DLD1 (cell line): ENCODE data around the gene GPX5.
"Not testable (repeated sequence)": the region's sequence is repeated elsewhere in the genome, so short reads cannot be mapped to it uniquely, and the experiment has no call there.

ENCODE experiments used
- in situ Hi-C: cut with HindIII; loops from 2 replicates; pipeline ENCODE4 v1.10.0; 2017; ENCODE audit warnings: low sequenced_read_pairs

Gene GPX5

DNA sequence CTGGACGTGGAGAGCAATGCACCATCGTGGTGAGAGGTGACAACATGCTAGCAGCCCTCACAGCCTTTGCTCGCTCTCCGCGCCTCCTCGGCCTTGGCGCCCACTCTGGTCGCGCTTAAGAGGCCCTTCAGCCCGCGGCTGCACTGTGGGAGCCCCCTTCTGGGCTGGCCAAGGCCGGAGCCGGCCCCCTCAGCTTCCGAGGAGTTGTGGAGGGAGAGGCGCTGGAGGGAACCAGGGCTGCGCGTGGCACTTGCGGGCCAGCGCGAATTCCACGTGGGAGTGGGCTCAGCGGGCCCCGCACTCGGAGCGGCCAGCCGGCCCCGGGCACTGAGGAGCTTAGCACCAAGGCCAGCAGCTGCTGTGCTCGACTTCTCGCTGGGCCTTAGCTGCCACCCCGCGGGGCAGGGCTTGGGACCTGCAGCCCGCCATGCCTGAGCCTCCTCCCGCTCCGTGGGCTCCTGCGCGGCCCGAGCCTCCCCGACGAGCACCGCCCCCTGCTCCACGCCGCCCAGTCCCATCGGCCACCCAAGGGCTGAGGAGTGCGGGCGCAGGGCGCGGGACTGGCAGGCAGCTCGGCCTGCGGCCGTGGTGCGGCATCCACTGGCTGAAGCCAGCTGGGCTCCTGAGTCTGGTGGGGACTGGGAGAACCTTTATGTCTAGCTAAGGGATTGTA is 13.9 kb upstream of the GPX5 start:
- in situ Hi-C loops, result no loop called here

DNA sequence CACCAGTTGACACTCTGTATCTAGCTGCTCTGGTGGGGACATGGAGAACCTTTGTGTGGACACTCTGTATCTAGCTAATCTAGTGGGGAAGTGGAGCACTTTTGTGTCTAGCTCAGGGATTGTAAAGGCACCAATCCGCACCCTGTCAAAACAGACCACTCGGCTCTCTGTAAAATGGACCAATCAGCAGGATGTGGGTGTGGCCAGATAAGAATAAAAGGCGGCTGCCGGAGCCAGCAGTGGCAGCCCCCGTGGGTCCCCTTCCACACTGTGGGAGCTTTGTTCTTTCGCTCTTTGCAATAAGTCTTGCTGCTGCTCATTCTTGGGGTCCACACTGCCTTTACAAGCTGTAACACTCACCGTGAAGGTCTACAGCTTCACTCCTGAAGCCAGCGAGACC is 13.3 kb upstream of the GPX5 start:
- in situ Hi-C loops, result not testable (repeated sequence)

DNA sequence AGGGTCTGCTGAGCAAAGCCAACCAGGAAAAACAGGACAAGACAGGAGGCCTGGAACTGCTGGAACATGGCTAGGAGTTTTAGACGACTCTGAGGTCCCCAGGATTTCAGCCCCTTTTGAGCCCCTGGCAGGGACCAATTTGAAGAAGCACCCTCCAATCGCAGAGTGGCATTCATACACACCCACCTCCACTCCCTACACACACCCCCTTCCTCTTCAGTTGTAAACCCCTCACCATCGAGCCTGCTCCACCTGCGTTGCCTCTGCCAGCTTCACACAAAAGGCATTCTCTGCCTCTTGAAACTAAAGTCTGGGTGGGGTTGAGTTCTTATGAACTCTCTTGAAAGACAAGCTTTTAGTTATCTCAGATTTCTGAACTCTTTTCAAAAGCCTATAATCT is 10.0 kb upstream of the GPX5 start, which contains the start of gene GPX6:
GPX6 (minus strand) TSS at position 118 of the 400 bp plus-strand sequence; CDS start at position 68, 50 bp downstream.
- in situ Hi-C loops, result no loop called here

DNA sequence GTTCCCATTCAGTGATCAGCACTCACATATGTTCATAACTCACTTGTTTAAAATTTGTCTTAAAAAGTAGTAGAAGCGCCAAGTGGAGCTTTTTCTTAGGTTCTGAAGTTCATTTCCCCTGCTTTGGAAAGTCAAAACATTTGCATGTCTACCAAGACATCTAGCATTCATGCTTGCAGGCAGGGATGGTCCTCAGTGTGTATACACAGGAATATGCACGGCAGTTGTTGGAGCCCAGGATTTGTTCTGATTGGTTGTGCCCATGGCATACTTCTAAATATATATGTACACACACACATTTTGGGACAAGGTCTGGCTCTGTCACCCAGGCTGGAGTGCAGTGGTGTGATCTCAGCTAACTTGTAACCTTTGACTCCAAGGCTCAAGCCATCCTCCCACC is 7.7 kb upstream of the GPX5 start:
- in situ Hi-C loops, result no loop called here

DNA sequence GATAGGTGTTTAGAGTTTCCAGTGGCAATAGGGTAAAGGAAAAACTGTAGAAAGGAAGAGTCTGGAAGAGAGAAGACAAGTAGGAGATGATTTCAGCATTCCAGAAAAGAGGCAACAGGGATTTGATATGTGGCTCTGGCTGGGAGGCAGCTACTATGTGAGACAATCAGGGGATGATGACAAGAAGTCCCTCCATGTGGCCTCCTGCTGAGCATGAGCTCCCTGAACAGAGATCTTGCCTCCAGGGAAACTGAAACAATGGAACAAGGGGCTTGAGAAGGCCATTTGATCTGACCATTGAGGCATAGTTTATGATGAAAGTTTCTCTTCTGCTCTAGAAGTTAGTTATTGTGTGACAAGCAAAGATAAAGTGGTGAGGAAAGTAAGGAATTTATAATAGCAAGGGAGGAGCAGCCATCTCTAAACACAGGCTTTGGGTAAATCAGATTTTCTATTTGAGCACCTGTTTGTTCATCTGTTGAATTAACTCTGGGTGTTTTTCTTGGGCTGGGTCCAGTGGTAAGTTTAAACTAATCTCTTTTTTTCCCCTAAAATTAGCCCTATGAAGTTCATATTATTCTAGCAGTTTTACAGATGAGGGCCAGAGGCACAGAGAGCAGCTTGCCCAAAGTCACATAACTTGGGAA is 3.0 kb upstream of the GPX5 start:
- in situ Hi-C loops, result no loop called here

DNA sequence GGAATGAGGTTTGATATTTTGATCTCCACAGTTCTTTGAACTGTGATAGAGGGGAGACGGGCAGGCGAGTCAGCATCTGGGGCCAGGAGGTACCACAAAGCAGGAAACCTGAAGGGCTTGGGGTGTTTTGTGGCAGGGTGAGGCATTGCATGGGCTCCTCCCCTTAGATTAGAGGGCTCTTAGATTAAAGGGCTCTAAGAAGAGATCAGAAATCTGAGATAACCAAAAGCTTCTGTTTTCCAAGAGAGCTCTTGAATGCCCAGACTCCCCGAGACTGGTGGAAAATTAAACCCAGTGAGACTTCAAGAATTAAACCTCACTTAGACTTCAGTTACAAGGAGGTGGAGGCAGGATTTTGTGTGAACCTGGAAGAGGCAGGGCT is 2.4 kb upstream of the GPX5 start:
- in situ Hi-C loops, result no loop called here

DNA sequence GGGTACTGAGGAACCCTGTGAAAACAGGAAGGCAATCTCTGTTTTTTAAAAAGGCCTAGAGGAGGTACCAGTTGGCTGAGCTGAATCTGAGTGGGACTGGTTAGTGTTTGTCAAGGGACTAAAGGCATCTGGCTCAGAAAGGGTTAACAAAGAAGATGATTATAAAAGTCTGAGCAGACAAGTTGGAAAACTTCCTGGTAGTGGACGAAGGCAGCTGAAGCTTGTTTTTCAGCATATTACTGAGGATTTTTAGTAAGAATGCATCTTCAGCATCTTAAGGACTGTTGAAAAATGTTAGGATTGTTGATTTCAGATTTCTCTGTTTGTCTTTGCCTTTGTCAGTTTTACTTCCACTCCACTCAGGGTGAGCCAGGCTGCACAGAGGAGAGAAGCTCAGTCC is 5.1 kb downstream of the GPX5 start:
- in situ Hi-C loops, result no loop called here

DNA sequence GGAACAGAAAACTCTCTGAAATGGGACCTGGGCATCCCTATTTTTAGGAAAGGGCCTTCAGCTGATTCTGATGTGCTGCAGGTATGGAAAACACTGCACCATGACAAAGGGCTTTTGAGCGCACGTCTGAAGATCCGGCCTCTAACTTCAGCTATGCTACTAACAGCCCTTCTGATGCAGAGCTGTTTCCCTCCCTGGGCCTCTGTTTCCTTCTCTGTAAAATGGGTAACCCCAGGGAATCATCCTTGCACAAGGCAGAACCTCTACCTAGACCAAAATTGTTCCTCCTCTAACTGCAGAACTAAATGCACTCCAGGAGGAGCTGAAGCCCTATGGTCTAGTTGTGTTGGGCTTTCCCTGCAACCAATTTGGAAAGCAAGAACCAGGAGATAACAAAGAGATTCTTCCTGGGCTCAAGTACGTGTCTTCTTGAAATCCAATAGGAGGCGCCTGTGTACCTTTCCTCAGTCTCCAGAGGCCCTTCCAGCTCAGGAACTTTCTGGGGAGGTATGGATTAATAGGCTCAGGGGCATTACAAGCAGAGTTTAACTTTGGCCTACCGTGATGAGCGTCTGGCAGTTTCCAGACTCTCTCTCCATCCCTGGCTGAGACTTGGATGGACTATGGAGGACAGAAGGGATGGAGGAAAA is 5.9 kb downstream of the GPX5 start:
- in situ Hi-C loops, result no loop called here

DNA sequence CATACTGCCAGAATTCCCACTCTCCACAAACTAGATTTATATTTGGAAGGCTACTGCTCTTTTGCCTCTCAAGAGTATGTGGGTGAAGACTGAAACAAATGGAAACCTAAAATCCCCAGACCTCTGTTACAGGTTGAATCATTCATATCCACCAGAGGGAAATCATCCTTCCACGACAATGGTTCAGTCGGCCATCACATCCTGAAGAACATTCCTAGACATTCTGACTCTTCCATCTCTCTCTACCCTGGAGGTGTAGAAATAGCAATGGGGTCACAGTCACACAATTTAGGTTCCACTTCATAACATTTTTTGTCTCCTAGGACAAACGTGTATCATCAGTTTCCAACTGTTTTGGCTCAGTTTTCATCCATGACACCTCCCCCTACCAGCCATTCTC is 8.6 kb downstream of the GPX5 start:
- in situ Hi-C loops, result no loop called here

DNA sequence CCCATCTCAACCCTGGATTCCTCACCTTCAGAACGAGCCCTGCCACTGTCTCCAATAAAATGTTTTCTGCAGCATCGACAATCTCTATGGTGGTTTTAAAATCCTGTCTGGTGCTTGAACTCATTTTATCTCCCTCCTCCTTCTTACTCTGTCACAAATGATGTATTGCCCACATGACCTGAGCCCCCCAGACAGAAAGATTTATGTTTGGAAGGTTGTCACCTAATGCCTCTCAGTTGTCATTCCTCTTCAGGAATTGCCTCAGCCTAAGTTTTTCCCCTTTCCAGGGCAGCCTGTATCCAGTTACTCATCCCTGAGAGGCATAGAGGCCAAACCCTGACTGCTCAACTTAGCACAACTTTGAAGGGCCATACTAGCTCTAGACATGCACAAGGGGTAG is 9.2 kb downstream of the GPX5 start:
- in situ Hi-C loops, result no loop called here

DNA sequence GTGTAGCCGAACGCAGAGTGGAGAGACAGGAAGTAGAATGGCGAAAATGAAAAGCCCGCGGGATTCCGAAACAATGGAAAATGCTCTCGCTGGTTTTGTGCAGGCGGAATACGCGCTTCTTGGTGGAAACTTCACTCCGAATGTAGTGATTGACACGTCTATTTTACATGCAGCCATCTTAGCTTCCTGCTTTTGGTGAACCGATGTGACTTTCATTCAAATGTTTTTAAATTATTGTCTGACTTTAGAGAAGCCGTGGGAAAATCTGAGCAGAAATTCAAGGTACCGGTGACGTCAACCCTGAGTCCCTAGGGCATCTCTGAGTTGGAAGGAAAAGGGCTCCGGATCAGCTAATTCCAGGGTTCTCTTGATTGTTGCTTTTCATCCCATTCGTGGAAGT is 11.4 kb downstream of the GPX5 start:
- in situ Hi-C loops, result no loop called here

DNA sequence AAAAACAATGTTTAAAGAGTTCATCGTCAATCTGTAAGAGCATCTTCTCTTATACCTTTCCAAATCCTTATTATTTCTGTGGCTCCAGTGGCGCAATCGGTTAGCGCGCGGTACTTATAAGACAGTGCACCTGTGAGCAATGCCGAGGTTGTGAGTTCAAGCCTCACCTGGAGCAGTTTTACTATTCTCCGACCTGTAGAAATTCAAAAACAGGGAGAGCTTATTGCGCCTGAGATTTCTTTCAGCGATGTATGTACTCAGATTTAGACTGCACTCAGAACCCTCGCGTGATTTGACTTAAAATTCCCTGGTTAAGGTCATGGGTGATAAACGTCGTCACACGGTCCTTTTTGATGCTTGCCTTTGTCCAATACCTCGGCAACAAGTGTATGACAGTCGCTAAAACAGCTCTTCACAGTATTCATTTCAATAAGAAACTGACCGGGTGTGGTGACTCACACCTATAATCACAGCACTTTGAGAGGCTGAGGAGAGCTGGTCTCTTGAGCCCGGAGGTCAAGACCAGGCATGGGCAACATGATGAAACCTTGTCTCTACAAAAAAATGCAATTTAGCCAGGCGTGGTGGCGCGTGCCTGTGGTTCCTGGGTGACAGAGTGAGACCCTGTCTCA is 11.9 kb downstream of the GPX5 start:
- in situ Hi-C loops, result no loop called here

DNA sequence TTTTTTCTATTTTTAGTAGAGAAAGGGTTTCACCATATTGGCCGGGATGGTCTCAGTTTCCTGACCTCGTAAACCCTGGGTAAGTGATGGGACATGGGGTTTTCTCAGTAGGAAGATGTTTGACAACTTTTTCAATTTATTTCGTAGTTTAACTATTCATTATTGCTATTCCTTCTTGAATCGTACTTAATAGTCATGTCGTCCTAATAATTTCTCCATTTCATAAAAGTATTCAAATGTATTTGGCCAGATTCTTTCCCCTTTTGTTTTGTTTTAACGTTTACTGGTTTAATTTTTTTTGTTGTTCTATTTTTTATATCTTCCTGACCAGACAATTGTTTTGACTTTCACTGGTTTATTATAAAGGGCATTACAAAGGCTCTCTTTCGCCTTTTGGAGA is 16.3 kb downstream of the GPX5 start:
- in situ Hi-C loops, result no loop called here

DNA sequence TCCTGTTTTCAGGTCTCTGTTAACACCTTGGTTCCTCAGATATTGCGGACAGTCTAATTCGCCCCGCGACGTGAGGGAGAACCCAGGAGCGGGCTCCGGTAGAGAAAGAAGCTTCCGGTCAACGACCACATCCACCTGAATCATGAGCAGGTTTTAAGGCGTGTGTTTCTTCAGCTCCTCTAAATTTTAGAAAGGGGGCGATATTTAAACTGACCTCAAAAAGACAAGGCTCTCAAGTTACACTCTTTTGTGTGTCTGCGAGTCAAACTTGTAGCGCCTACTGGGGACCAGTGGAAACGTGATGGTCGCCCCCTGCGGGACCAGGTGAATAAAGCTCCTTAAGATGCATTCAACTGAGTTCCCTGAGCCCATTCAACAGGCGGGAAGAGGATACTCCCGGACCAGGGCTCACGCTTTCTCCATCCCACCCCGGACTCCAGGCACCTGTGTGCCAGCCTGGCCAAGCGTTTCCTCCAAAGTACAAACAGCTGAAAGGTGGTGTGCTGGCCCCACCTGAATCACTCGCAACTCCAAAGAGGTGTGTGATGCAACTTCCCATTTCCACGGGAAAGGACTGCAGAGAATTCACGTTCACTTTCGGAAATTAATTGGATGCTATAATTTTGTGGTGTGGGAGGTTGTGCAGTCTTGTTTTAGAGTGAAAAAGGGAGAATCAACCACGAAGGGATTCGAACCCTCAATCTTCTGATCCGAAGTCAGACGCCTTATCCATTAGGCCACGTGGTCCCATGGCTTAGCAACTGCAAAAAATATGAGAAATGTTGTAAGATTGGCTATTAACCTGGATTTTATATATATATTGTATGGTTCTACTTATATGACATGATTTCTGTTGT is 17.0 kb downstream of the GPX5 start:
- in situ Hi-C loops, result no loop called here

DNA sequence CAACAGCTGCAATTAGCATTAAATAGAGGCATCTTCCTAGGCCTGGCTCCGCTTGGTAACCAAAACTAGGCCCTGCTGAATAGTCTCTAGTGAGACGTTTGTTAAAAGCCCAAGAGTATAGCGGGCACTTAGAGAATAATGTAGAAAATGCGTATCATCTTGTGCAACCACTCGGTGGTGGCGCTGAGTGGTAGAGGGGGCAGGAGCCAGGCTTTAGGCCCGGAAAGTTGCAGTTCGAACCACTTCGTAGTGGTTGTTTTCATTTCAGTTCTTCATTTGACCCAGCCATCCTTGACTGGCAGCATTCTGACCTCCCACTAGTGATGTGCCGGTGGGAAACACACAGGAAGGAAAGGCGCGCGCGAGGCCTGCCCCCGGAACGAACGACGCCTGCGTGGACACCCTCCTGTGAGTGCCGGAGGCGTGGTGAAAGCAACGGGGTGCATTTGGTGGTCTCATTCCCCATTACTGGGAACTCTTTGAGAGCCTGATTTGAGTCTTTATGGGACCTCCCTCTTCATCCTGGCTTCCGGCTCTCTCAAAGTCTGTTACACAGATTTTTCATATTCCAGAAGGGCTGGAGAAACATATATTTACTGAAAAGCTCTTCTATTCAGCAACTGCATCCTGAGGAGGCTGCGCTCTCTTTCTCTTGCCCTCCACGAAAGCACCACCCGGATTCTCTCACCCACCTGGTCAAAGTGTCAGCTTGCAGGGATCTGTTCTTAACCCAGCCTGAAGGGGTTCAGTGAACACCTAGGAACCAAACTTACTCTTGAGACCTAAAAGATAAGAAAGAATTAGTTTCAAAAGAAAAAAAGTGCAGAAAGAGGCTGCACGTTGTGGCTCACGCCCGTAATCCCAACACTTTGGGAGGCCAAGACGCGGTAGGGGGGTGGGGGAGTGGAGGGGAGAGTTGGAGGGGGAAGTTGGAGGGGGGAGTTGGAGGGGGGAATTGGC is 18.2 kb downstream of the GPX5 start:
- in situ Hi-C loops, result no loop called here

DNA sequence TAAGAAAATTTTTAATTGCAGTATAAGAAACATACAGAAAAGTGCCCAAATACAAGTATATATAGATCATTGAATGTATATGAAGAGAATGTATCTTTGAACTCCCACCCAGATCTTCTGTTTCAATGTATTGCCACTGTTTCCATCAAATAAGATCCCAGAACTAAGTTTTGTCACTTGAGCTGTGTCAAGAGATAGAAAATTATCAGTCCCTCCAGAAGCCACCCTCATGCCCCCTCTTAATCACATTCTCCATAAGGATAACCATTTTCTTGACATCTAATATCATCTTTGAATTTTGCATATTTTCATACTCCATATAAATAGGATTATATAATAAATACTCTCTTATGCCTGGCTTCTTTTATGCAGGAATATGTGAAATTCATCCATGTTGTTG is 20.3 kb downstream of the GPX5 start:
- in situ Hi-C loops, result no loop called here

DNA sequence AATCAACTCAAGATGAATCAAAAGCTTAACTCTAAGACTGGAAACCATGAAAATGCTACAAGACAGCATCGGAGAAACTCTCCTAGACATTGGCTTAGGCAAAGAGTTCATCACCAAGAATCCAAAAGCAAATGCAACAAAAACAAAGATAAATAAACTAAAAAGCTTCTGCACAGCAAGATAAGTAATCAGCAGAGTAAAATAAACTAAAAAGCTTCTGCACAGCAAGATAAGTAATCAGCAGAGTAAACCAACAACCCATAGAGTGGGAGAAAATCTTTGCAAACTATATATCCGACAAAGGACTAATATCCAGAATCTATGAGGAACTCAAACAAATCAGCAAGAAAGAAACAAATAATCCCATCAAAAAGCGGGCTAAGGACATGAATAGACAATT is 21.3 kb downstream of the GPX5 start:
- in situ Hi-C loops, result not testable (repeated sequence)

DNA sequence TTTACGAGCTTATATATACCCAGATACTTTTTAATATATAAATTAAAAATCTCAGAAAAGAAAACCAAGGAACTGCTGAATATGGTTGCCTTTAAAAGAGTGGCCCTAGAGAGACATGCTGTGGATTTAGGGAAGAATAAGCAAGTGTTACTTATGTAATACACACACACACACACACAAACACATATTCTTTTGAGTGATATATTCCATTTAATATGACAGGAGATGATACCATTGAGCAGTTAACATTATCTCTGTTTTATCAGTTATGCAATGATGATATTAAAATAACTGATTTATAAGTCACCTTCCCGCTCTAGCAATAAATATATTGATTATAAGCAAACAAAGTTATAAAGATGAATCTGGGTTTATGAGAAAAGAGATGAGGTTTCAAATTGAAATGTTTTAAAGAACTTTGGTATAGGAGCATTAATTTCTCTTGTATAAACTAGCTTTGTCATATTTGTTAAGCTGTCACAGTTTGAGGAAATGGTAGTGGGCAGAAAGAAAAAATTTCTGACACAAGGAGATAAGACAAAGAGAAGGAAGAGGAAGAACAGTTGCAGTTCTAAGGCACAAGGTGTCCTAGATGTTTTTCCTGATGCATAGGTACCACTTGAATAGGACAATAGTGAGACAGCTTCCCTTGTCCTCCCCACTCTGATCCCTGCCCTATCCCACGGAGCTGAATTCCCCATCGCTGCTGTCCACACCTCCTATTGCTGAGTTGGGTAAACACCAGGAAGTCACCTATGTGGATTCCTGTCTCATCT is 26.4 kb downstream of the GPX5 start:
- in situ Hi-C loops, result no loop called here

DNA sequence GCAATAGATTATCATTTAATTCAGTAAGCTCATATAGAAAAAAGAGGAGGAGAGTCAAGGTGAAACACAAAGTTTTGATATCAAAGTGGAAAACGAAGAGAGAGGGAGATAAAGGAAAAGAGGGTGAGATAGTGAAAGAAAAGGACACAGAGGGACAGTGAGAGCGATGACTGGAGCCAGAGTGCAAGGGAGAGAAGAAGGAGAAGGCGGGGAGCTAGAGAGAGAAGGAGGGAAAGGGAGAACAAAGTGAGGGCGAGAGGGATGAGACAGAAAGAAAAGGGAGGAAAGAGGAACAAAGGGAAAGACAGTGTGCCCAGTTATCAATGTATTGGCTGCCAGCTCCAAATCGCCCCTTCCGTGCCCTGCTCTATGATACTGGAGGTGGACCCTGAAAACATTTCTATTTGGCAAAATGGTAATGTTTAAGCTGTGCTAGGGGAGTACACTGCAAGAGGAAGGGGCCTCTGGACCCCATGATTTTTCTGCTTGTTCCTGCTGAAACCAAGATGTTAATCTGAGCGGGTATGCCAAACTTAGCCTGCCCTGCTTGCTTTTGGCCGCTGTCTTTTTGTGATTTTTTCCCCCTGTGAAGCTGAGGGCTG is 27.8 kb downstream of the GPX5 start:
- in situ Hi-C loops, result no loop called here
